ENCODE data around the gene MOSMO.

- TF ChIP-seq, protein P1, sequence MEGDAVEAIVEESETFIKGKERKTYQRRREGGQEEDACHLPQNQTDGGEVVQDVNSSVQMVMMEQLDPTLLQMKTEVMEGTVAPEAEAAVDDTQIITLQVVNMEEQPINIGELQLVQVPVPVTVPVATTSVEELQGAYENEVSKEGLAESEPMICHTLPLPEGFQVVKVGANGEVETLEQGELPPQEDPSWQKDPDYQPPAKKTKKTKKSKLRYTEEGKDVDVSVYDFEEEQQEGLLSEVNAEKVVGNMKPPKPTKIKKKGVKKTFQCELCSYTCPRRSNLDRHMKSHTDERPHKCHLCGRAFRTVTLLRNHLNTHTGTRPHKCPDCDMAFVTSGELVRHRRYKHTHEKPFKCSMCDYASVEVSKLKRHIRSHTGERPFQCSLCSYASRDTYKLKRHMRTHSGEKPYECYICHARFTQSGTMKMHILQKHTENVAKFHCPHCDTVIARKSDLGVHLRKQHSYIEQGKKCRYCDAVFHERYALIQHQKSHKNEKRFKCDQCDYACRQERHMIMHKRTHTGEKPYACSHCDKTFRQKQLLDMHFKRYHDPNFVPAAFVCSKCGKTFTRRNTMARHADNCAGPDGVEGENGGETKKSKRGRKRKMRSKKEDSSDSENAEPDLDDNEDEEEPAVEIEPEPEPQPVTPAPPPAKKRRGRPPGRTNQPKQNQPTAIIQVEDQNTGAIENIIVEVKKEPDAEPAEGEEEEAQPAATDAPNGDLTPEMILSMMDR (conservative IDR thresholded peaks at IDR 0.05), result no peak
- no peak for TF ChIP-seq EZH2 (IDR thresholded peaks at IDR 0.05; ENCODE audit: low read depth)
Measured at GRCh38 chr16:22029632-22030031, 21.7 kb downstream of the MOSMO start.

Data from PC-9 (cell line).